Activated CD4-positive, alpha-beta T cell treated with anti-CD3 and anti-CD28 coated beads, Interleukin-2, Interleukin-6, amounts not matched to agents 100 ng/mL and 50 ng/mL, durations not matched to agents 16 hours and 8 hours (primary cell): ENCODE measurements around the gene OSBP2.
A peak's percentile ranks its signal among the peaks of the same experiment; 100 is the strongest.
"Not testable (repeated sequence)": the region's sequence is repeated elsewhere in the genome, so short reads cannot be mapped to it uniquely, and the experiment has no call there.

Source experiments
- DNase-seq: peaks from one replicate; pipeline ENCODE4 v3.0.0-alpha.2; 2020

The OSBP2 gene

GRCh38 chr22:30679895-30680690 is 14.6 kb upstream of the OSBP2 start:
- not testable (repeated sequence) for DNase-seq

DNA sequence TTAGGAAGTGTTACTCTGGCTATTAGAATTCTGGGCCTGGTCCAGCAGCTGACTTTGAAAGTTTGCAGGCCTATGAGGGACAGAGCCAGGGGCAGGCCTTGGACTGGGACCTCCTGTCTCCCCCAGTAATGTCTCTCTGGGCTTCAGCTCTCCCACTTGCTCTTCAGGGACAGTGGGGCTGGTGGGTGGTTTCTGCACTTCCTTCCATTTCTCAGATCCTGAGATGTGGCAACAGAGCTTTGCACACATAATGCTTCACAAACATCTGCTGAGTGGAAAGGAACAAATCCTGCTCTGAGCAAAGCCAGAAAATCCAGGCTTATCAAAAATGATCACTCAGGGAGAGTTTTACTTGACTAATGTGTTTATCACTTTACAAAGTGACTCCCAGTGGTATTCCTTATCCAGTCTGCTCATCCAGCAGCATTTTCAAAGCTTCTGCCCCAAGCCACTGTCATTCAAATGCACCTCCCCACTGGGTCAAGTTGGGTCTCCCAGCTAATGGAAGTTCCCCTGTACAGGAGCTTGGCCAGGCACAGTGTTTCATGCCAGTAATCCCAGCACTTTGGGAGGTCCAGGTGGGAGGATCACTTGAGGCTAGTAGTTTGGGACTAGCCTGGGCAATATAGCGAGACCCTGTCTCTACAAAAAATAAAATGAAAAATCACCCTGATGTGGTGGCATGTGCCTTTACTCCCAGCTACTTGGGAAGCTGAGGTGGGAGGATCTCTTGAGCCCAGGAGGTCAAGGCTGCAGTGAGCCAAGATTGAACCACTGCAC is 13.5 kb upstream of the OSBP2 start:
- DNase-seq: no peak

GRCh38 chr22:30681831-30682230 is 12.8 kb upstream of the OSBP2 start:
- DNase-seq: no peak

DNA sequence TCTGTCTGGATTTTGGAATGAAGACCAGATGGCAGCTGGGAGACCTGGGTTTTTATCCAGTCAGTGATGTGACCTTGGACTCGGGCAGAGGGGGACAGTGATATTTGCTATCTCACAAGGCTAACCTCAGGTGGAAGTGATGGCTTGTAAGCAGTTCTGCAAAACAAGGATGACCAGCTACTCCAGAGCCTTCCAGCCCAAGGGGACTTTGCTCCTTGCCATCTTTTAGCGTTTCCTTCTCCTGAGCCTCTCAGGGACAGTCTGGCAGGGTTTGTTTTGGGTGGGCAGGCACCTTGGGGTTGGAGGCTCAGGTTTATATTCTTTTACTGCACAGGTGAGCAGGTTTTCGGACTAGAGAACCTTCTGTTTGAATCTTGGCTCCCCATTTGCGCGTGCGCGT is 9.5 kb upstream of the OSBP2 start:
- DNase-seq: no peak

DNA sequence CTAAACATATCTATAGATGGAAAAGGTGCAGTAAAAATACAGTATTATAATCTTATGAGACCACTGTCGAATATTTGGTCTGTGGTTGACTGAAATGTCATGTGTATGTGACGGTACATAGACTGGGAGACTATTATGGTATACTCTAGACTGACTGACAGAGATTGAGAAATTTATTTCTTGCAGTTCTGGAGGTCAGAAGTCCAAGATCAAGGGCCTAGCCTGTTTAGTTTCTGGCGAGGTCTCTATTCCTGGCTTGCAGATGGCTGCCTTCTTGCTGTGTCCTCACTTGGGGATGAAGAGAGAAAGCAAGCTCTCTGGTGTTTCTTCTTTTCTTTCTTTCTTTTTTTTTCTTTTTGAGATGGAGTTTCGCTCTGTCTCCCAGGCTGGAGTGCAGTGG is 7.3 kb upstream of the OSBP2 start:
- no peak for DNase-seq

GRCh38 chr22:30689622-30690021 is 5.1 kb upstream of the OSBP2 start:
- no peak for DNase-seq

DNA sequence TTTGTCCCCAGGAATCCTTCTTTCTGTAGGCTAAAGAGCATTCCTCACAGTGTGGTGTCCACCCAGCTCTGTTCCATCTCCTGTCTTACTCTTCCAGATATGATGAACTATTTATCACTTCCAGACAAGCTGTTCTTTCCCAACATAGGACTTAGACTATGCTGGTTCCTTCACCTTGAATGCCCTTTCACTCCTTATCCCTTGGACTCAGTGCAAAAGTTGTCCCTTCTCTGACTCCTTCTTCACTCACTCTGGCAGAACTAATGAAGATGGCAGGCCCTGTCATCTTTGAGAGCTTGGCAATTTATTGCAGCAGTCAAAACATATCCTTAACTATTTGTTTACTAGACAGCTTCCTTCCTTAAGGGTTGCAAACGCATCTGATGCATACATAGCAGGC is 3.5 kb upstream of the OSBP2 start:
- no peak for DNase-seq

DNA sequence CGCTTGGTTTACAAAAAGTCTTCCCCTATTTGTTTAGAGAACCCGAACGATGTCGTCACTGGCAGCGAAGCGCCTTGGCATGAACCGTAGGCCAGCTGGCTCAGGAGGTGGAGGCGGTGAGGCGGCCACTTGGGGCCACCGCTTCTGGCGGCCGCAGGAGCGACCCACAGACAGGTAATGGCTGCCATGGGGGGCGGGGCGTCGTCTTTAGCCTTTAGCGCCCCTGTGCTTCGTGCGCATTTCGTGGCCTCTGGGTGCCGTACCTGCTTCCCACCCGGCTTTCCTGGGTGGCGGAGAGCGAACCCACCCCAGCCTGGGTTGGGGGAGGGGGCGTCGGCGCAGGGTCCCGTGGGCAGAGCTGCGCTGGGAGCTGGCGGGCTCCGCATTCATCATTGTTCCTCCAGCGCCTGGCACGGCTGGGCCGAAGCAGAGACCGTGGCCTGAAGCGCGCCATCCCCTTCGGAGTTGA is 469 bp upstream of the OSBP2 start:
- peak; percentile 55 for DNase-seq

DNA sequence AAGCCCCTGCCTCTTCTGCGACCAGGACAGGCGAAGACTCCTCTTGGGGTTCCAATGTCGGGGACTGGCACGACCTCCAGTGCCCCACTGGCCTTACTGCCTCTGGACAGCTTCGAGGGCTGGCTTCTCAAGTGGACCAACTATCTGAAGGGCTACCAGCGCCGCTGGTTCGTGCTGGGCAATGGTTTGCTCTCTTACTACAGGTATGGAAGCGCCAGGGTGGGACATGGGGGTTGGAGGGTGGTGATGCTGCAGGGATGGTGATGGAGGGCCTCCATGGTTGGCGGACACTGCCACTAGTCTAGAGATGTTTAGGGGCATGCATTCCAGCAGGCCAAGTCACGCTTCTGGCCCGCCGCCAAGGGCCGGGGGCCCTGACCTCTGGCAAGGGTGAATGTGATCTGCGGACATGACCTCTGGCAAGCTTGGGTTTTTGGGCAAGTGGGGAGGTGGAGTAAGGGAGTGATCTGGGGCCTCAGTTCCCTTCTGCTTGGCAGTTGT is 727 bp downstream of the OSBP2 start:
- DNase-seq: no peak

DNA sequence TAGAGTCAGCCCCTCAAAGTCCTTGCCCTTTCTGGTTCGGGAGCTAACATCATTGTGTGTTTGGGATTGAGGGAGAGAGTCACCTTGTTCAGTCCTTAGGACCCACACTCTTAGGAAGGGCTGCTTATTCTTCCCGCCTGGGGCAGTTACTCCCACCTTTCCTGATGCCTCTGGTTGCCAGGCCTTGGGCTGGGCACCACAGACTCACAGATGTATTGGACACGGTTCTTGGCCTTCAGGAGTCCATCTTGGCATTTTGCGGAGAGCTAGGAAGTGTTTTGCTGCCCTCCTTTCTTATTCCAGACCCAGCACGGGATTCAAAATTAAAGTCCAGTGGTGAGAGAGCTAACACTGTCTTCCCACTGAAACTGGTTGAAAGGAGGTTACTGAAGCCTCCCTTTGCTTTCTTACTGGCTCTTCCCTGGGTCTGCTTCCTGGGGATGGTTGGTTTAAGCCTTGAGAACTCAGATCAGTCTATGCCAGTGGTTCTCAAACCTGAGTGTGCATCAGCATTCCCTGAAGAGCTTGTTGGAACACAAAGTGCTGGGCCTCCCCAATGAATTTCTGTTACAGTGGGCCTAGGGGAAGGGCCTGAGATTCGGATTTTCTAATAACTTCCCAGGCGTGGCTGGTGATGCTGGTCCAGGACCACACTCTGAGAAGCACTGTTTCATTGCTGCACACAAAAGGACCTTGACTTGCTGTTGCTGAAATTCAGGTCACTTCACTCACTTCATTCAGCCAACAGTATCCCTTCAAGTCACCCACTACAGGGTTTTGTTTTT is 1.4 kb downstream of the OSBP2 start:
- no peak for DNase-seq

DNA sequence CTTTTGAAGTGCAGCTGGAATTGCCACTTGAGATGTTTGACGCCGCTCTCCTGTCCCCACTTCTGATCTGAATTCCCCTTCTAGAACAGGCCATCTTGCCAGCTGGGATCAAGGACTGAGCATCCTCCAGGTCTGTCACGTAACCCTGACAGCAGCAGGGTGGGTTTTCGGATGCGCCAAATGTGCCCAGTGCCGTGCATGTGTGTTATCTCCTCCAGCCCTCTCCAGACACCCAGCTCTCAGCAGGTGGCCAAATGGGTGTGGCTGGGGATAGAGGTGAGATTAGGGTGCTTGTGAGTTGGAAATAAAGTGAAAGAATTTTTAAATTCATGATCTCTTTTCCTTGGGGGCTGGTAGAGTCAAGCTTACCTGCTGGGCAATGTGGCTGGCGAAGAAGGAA is 3.3 kb downstream of the OSBP2 start:
- DNase-seq: no peak

- DNase-seq: no peak
Measured at GRCh38 chr22:30701872-30702271, 7.2 kb downstream of the OSBP2 start.

- DNase-seq: no peak
Measured at GRCh38 chr22:30702856-30703255, 8.2 kb downstream of the OSBP2 start.

- no peak for DNase-seq
Measured at GRCh38 chr22:30704978-30705377, 10.3 kb downstream of the OSBP2 start.

DNA sequence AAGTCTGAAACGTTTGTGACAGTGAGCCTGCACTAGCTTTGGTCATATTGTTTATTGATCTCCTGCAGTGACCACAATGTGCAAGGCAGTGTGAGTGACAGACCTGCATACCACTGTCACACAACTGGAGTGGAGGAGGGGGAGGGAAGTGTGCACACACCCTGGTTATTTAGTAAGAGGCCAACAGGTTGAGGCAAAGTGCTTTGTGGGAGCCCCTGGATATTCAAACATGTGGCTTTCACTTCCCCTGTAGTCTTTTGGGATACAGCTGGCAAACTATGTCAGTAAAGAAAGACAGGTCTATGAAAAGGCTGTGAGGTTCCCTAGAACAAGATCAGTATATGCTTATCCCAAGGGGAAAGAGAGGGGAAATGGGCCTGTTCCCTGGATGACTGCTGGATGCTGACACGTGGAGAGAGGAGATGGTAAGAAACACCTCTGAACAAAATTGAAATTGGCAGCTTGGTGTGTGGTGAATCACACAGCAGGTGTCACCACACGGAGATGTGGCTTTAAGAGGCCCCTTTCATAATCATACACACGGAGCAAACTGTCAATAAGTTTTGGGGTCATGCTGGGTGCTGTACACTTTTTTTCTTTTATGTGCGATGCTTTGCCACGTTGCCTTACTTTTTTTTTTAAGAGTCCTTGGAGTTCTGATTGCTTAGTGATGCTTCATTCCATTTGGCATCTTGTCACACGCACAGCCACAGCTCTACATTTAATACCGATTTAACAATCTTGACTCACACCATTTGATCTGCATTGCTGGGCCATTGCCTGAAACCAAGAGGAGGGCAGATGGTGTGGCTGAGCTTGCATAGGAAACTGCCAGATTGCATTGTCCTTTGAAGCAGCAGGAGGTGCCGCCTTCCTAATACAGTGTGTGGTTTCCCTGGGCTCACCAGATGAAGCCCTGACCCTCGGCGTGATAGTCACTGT is 11.3 kb downstream of the OSBP2 start:
- peak; percentile 77 for DNase-seq

DNA sequence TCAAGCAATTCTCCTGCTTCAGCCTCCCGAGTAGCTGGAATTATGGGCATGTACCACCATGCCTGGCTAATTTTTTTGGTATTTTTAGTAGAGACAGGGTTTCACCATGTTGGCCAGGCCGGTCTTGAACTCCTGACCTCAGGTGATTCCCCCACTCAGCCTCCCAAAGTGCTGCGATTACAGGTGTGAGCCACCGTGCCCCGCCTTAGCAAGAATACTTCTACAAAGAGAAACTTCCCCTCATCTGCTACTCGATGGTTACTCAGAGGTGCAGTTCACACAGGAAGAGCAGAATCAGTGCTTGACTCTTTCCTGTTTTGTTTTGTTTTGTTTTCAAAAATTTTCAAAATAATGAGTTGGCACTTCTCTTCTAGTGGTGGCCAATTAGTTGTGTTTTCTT is 15.3 kb downstream of the OSBP2 start:
- peak; percentile 40 for DNase-seq

DNA sequence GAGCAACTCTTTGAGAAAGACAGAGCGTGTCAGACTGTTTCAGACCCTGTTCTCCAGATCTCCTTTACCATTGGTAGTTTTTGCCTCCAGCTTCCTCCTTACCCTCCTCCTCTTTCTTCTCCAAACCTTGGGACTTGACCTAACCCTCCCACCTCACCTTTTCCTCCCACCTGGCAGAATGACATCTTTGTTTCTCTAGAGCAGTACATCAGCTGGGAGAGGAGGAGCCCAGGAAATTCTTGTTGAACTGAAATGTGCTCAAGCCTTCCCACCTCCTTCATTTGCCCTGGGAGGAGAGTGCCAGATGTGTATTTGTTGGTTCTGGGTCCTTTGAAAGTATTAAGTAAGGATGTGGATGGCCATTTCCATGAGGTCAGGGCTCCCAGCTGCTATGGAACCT is 17.4 kb downstream of the OSBP2 start:
- DNase-seq: no peak

GRCh38 chr22:30714062-30714461 is 19.4 kb downstream of the OSBP2 start:
- DNase-seq: no peak

- DNase-seq: no peak
Measured at GRCh38 chr22:30717331-30717921, 22.8 kb downstream of the OSBP2 start.

DNA sequence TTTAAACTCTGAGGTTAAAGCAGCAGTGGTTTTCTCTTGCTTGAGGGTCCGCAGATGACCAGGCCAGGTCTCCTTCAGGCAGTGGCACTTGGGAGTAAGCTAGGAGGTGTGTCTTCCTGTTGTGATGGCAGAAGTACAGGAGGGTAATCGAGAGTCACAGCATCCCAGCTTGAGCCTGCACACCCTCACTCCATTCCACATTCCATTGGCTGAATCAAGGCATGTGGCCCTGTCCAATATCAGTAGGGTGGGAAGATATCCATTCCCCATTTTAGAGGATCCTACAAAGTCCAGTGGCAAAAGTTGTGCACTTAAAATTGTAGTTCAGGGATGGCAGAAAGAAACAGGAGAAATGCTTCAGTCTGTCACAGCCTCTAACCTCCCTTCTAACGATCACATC is 23.3 kb downstream of the OSBP2 start:
- no peak for DNase-seq

DNA sequence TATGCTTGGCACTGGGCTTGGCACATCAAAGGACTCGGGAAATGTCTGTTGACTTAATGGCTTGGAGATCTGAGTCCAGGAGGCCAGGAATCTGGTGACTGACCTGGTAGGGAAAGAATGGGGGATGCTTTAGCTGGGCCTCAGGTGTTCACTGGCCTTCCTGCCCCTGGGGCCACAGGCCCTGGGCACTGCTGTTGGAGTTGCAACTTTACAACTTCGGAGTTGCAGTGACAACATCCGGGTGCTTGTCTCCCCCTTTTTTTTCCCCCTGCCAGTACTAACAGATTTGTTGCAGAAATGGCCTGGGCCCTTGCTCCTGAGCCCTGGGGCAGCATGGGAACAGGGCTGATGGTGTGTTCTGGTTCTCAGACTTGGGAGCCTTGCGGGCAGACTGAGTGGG is 23.8 kb downstream of the OSBP2 start:
- no peak for DNase-seq

DNA sequence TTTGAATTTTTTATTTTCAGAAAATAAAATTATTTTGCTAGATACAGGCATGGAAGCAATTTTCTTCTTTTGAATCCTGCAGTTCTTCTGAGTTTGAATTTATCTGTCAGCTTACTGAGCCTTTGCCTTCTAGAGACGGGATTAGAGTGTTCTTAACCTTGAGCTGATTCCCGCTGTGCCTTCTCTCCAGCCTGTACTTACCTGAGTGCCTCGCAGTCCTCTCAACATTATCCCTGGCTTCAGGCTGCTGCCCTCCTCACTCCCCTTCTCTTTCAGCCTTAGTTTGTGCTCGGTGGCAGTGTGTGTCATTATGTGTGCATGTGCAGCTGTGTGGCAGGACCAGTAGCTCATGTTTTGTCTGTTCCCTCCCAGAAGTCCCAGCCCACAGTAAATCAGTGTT is 24.3 kb downstream of the OSBP2 start:
- DNase-seq: no peak
